AG04450 (cell line): Measurements from ENCODE around the gene TBC1D10A. TPM values are rescaled to one million over a fixed set of nuclear protein-coding genes. Genes with fewer than 3 reads are reported as not detected.
A peak's percentile ranks its signal among the peaks of the same experiment; 100 is the strongest.

Experiments
- CTCF ChIA-PET: fragments of 300-600, 350-600 bp; formaldehyde crosslinking; extraction: SDS; loops from one replicate; lab custom pipeline; 2022; ENCODE audit warnings: antibody characterized with exemption, inconsistent platforms; lab: Charles Lee
- POLR2A ChIA-PET: fragments of 350-600 bp; formaldehyde crosslinking; extraction: SDS; loops from one replicate; lab custom pipeline; 2021; ENCODE audit warnings: antibody characterized with exemption, inconsistent platforms; lab: Yijun Ruan, JAX
- DNase-seq: peaks from one replicate; pipeline ENCODE4 v3.0.0-alpha.2; 2011; ENCODE audit warnings: low read depth, low spot score
- H3K27ac ChIP-seq: one replicate; pipeline ENCODE4 v1.5.1; 2012; ENCODE audit warnings: low read depth, low read length, control low read depth
- H3K27me3 ChIP-seq: one replicate; pipeline ENCODE4 v1.6.0; 2012; ENCODE audit warnings: low read length; ENCODE audit not compliant: control insufficient read depth, insufficient read depth
- H3K4me3 ChIP-seq: 2 replicates; pipeline ENCODE4 v1.5.1; 2011; ENCODE audit warnings: mild to moderate bottlenecking, low read depth, low read length, control low read depth
- H3K9me3 ChIP-seq: 2 replicates; pipeline ENCODE4 v1.5.1; 2012; ENCODE audit warnings: low read length; ENCODE audit not compliant: control insufficient read depth, insufficient read depth
- polyA plus RNA-seq: library from polyadenylated mRNA; depleted of rRNA; stranded (reverse); fragments of >200 nt; gene quantifications from 2 replicates; pipeline ENCODE4 v1.2.3, GENCODE V29; 2011
- TF ChIP-seq, protein P1 (sequence below): IDR thresholded peaks from 2 replicates; pipeline ENCODE4 v1.5.1; 2011; ENCODE audit warnings: low read depth, low read length, control low read depth, inconsistent platforms

The TBC1D10A gene
- polyA plus RNA-seq, 1 experiment = 14.5 TPM

DNA sequence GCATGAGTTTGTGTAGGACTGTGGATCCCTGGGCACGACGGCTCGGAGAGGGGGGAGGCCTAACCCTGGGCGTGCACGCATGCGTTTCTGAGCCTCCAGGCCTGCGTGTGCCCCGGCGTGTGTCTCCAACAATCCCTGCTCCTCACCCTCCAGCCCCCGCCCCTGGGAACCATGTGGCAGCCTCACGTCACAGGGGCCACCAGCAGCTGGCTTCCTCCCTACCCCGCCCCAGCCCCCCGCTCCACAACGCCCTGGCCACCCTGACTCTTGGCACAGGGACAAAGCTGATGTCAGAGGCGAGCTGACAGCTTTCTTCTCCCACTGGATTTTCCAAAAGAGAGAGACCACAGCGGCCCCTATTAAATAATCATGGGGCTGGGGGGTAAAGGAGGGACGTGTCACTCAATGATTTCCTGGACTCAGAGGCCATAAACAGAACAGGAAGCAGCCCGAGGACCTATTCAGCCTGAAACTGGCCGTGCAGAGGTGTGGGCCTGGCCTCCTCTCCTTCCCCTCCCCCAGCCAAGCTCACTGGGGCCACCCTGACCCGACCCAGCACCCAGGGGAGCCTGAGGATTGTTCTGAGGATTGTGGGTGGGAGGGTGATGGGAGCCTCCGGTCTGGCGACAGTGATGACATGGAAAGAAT lies 73.4 kb downstream of the TBC1D10A start:
- POLR2A ChIA-PET = interaction anchor here (0.6 to 1.0 kb wide), 3 partner anchors 41 to 58 kb away, joined by 4 to 6 read pairs (median 6); no protein-coding TSS in a partner anchor

DNA sequence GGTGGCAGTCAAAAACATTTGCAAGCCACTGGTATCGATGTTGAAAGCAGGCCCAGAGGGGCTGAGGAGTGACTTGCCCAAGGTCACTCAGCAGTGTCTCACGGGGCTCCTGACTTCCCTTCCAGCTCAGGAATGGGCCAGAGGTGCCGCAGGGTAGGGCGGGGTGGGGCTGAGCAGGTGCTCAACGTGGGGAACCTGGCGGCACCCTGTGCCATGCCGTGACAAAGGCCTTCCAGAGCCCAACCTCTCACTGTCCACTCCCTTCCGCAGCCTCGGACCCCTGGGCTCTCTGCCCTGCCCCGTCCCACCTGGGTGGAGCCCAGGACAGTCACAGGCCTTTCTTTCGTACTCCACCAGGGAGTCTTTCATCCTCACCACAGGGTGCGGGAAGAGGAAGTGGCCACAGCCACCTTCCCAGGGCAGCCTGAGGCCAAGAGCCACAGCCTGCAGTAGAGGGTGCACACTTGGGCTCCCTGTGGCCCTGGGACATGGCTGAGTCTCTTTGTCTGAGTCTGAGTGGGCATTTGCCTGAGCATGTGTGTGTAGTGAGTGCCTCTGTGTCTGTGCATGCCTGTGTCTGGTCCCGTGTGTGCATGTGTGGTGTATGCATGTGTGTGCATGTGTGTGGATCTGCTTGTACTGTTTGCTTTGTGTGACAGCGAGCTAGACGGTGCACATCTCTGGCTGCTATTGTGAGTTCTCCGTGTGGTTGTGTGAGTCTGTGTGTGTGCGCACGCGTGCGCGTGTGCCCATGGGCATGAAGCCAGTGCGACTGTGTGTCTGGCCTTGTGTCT lies 74.1 kb downstream of the TBC1D10A start:
- peak overlapping the region; percentile 77 for H3K27ac ChIP-seq
- H3K9me3 ChIP-seq = no peaks in the 10 kb centered on the region
- CTCF ChIA-PET = interaction anchor here (0.9 to 1.2 kb wide), 2 partner anchors 22 to 36 kb away, joined by 3 read pairs; no protein-coding TSS in a partner anchor
- POLR2A ChIA-PET = interaction anchor here (0.6 to 2.3 kb wide), 3 partner anchors 44 to 57 kb away, joined by 4 to 10 read pairs (median 6); no protein-coding TSS in a partner anchor
- TF ChIP-seq, protein P1, sequence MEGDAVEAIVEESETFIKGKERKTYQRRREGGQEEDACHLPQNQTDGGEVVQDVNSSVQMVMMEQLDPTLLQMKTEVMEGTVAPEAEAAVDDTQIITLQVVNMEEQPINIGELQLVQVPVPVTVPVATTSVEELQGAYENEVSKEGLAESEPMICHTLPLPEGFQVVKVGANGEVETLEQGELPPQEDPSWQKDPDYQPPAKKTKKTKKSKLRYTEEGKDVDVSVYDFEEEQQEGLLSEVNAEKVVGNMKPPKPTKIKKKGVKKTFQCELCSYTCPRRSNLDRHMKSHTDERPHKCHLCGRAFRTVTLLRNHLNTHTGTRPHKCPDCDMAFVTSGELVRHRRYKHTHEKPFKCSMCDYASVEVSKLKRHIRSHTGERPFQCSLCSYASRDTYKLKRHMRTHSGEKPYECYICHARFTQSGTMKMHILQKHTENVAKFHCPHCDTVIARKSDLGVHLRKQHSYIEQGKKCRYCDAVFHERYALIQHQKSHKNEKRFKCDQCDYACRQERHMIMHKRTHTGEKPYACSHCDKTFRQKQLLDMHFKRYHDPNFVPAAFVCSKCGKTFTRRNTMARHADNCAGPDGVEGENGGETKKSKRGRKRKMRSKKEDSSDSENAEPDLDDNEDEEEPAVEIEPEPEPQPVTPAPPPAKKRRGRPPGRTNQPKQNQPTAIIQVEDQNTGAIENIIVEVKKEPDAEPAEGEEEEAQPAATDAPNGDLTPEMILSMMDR = no peak
- H3K27me3 ChIP-seq = no peaks in the 10 kb centered on the region
- no peak overlapping the region for H3K4me3 ChIP-seq
- DNase-seq = no peak

More for the DNA sequence above, 73.4 kb downstream of the TBC1D10A start:
- TF ChIP-seq, protein P1 = no peak
- CTCF ChIA-PET = interaction anchor here (0.6 to 1.2 kb wide), 3 partner anchors 23 to 71 kb away, joined by 3 to 4 read pairs (median 3); no protein-coding TSS in a partner anchor
- Histone ChIP-seq H3K9me3 (no peaks in the 10 kb centered on the region), H3K27ac (peak overlapping the region; percentile 77), H3K4me3 (no peak overlapping the region), H3K27me3 (no peaks in the 10 kb centered on the region)
- DNase-seq = no peak

DNA sequence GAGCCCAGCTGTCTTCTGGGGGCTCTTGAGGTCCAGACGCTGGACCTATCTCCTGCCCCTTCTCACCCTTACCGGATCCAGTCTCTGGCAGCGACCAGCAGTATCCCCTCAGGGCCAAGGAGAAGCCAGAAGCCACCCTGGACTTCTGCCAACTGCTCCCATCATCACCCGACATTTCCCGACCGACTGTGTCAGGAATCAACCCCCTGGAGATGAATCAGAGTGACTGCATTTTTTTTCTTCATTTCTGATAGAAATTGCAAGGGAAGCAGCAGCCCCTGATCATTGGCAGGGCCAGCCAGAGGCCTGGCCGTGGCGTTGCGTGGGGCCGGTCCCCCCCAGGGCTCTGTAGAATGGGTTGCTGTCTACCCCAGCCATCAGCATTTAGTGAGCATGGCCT lies 75.0 kb downstream of the TBC1D10A start:
- TF ChIP-seq, protein P1 = no peak
- POLR2A ChIA-PET = interaction anchor here (0.5 to 2.3 kb wide), 3 partner anchors 43 to 55 kb away, joined by 3 to 10 read pairs (median 5); no protein-coding TSS in a partner anchor
- H3K27ac ChIP-seq = peak overlapping the region; percentile 77
- no peak overlapping the region for H3K4me3 ChIP-seq
- no peaks in the 10 kb centered on the region; the same call in 1 of the 2 replicates for H3K9me3 ChIP-seq
- H3K27me3 ChIP-seq = no peaks in the 10 kb centered on the region
- DNase-seq = no peak
- CTCF ChIA-PET = interaction anchor here (1.5 to 2.2 kb wide), 2 partner anchors 12 to 144 kb away, joined by 4 to 18 read pairs; no protein-coding TSS in a partner anchor

DNA sequence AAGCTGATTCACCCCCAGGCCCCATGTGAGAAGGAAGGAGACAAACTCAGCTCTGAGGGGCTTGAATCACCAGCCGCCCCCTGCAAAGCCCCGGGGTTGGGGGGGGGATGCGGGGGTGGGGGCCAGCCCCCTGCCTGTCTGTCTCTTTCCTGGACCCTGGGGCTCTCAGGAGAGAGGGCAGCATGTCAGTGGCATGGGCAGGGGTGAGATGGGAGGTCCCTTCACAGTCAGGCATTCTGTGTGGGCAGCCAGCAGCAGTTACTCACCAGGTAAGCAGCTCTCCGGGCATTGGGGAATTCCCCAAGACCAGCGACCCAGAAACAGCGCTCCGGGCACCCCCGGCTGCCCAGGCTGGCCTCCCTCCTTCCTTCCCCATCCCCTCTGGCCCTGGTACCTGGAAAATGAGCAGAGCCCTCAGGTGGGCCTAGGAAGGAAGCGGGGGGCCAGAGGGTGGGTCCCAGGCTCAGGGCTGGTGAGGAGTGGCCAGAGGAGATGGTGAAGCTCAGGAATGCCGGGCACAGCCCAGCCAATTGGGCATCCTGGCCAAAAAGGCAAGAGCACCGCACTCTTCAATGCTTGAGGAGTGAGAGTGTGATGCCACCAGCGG lies 76.0 kb downstream of the TBC1D10A start:
- Histone ChIP-seq H3K27ac (peak overlapping the region; percentile 77), H3K4me3 (no peak overlapping the region), H3K9me3 (peaks cover 4% of the 10 kb centered on the region; the same call in 1 of the 2 replicates), H3K27me3 (no peaks in the 10 kb centered on the region)
- DNase-seq = no peak
- POLR2A ChIA-PET = interaction anchor here (0.6 to 2.3 kb wide), 6 partner anchors 15 to 136 kb away, joined by 3 to 10 read pairs (median 4); no protein-coding TSS in a partner anchor
- TF ChIP-seq, protein P1 = no peak
- CTCF ChIA-PET = interaction anchor here (0.6 to 2.2 kb wide), 4 partner anchors 13 to 143 kb away, joined by 4 to 18 read pairs (median 4); partner anchors contain the start of gene CASTOR1
